ENCODE measurements around the gene OGT.

OGT gene

DNA sequence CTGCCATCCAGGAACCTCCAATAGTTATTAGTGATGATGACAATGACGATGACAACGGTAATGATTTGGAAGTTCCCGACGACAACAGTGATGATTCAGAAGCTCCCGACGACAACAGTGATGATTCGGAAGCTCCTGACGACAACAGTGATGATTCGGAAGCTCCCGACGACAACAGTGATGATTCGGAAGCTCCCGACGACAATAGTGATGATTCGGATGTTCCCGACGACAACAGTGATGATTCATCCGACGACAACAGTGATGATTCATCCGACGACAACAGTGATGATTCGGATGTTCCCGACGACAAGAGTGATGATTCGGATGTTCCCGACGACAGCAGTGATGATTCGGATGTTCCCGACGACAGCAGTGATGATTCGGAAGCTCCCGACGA is 70.7 kb downstream of the OGT start:
- H3K27me3 ChIP-seq = no peaks in the 10 kb centered on the region
- no peak overlapping the region for H3K27ac ChIP-seq
- no peaks in the 10 kb centered on the region for H3K9me3 ChIP-seq
- TF ChIP-seq, protein P1, sequence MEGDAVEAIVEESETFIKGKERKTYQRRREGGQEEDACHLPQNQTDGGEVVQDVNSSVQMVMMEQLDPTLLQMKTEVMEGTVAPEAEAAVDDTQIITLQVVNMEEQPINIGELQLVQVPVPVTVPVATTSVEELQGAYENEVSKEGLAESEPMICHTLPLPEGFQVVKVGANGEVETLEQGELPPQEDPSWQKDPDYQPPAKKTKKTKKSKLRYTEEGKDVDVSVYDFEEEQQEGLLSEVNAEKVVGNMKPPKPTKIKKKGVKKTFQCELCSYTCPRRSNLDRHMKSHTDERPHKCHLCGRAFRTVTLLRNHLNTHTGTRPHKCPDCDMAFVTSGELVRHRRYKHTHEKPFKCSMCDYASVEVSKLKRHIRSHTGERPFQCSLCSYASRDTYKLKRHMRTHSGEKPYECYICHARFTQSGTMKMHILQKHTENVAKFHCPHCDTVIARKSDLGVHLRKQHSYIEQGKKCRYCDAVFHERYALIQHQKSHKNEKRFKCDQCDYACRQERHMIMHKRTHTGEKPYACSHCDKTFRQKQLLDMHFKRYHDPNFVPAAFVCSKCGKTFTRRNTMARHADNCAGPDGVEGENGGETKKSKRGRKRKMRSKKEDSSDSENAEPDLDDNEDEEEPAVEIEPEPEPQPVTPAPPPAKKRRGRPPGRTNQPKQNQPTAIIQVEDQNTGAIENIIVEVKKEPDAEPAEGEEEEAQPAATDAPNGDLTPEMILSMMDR (IDR thresholded peaks at IDR 0.05) = no peak
- no peaks in the 10 kb centered on the region for H3K4me1 ChIP-seq (ENCODE audit: control insufficient read depth in 1 of 2, insufficient read depth in 1 of 2, low read depth in 1 of 2, low read length in 1 of 2)
- H3K36me3 ChIP-seq = peaks cover 26% of the 10 kb centered on the region
- H3K4me3 ChIP-seq (ENCODE audit: low read depth in 1 of 2, low read length in 1 of 2) = no peak overlapping the region

DNA sequence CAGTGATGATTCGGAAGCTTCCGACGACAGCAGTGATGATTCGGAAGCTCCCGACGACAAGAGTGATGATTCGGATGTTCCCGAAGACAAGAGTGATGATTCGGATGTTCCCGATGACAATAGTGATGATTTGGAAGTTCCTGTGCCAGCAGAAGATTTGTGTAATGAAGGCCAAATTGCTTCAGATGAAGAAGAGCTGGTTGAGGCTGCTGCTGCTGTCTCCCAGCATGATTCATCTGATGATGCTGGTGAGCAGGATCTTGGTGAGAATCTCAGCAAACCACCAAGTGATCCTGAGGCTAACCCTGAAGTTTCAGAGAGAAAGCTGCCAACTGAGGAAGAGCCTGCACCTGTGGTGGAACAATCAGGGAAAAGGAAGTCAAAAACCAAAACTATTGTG is 71.2 kb downstream of the OGT start:
- Histone ChIP-seq H3K4me1 (ENCODE audit: control insufficient read depth in 1 of 2, insufficient read depth in 1 of 2, low read depth in 1 of 2, low read length in 1 of 2) (no peaks in the 10 kb centered on the region), H3K36me3 (peaks cover 30% of the 10 kb centered on the region), H3K9me3 (no peaks in the 10 kb centered on the region), H3K27me3 (no peaks in the 10 kb centered on the region), H3K4me3 (ENCODE audit: low read depth in 1 of 2, low read length in 1 of 2) (no peak overlapping the region), H3K27ac (no peak overlapping the region)
- TF ChIP-seq, protein P1 (IDR thresholded peaks at IDR 0.05) = no peak

DNA sequence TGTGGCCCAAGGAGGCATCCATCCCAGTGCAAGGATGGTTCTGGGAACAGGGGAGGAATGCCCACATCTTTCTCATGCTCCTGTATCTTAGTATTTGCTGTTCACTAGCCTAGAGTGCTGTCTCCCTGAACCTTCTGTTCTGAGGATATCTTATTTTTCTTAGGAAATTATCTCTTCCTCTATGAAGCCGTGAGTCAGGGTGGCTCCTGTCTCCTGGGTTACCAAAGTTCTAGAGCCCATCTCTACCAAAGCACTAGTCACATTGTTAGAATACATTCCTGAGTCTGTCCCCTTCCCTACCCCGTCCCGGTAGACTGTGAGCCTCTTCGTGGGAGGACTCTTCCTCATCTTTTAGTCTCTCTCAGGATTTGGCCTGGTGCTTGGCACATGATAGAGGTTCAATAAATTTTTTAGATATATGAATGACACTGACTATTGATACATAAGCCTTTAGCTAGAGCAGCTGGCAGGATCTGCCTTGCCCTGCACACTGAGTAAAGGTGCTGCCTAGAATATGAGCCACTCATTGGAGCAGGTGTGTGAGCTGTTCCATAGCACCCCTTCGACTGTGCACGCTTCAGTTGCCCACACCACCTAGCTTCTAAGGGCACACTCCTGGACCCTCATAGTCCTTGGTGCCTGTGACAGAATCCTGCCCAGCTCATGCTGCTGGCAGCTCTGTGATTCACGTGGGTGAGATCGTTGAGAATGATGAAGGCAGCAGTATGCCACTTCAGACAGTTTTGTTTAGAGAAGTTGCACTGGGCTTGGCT is 72.1 kb downstream of the OGT start:
- Histone ChIP-seq H3K9me3 (no peaks in the 10 kb centered on the region), H3K27ac (no peak overlapping the region), H3K4me3 (ENCODE audit: low read depth in 1 of 2, low read length in 1 of 2) (no peak overlapping the region), H3K4me1 (ENCODE audit: control insufficient read depth in 1 of 2, insufficient read depth in 1 of 2, low read depth in 1 of 2, low read length in 1 of 2) (no peaks in the 10 kb centered on the region), H3K36me3 (peaks cover 37% of the 10 kb centered on the region), H3K27me3 (no peaks in the 10 kb centered on the region)
- TF ChIP-seq, protein P1 (IDR thresholded peaks at IDR 0.05) = no peak

DNA sequence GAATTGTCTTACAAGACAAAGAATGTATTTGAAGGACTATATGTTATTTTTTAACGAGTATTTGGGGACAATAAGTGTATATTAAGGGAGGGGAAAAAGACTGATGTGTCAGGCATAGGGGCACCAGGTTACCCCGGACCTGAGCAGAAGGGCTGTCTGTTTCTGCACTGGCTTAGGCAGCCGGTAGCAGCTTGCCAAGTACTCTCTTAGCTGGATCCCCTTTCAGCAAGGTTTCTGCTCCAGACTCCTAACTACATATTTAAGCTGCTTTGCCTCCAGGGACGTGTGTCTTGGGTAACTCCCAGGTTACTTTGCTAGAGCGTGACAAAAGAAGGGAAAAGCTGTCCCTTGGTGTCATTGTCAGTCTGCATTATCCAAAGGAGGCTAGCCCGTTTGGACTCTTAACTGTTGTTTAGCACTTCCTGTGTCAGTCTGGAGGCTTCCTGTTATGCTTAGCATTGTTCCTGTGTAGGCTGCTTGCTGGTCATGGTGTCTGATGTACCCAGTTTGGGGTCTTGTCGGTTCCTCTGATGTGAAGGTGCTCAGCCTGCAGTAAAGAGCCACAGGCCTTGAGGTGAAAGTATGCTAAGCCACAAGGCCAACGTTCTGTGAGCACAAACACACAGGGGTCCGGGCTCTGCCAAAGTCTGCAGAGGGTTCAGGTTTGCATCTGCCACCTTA is 73.8 kb downstream of the OGT start:
- Histone ChIP-seq H3K4me3 (ENCODE audit: low read depth in 1 of 2, low read length in 1 of 2) (no peak overlapping the region), H3K27me3 (no peaks in the 10 kb centered on the region), H3K27ac (no peak overlapping the region), H3K36me3 (peaks cover 49% of the 10 kb centered on the region), H3K4me1 (ENCODE audit: control insufficient read depth in 1 of 2, insufficient read depth in 1 of 2, low read depth in 1 of 2, low read length in 1 of 2) (no peaks in the 10 kb centered on the region), H3K9me3 (no peaks in the 10 kb centered on the region)
- TF ChIP-seq, protein P1 (IDR thresholded peaks at IDR 0.05) = no peak

DNA sequence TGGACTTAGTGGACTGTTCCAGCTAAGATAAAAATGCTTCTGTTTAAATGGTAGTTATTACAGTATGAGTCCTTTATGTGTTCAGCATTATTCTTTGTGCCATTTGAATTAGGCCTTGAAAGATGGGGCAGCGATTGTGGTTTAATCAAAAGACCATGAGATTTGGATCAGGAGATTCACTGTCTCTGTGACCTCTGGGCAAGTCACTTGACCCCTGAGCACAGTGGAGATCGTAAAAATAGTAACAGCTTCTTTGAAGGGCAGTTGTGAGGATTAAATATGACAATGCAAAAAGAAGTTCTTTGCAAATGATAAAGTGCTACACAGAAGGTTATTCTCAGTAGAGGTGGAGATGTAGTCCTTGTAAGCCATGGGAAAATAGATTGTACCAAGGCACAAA is 74.6 kb downstream of the OGT start:
- no peaks in the 10 kb centered on the region for H3K9me3 ChIP-seq
- TF ChIP-seq, protein P1 (IDR thresholded peaks at IDR 0.05) = no peak
- no peak overlapping the region for H3K4me3 ChIP-seq (ENCODE audit: low read depth in 1 of 2, low read length in 1 of 2)
- H3K27ac ChIP-seq = no peak overlapping the region
- no peaks in the 10 kb centered on the region for H3K27me3 ChIP-seq
- H3K4me1 ChIP-seq (ENCODE audit: control insufficient read depth in 1 of 2, insufficient read depth in 1 of 2, low read depth in 1 of 2, low read length in 1 of 2) = no peaks in the 10 kb centered on the region
- H3K36me3 ChIP-seq = peaks cover 53% of the 10 kb centered on the region

Measured in neutrophil (primary cell).